Hematopoietic multipotent progenitor cell treated with erythropoietin and hydrocortisone succinate and interleukin-3 and kit ligand, for 17 days (in vitro differentiated cells): Measurements from ENCODE around the gene IL13RA1.
"Not testable (repeated sequence)": the region's sequence is repeated elsewhere in the genome, so short reads cannot be mapped to it uniquely, and the experiment has no call there.

Experiments used
- DNase-seq: peaks from one replicate; pipeline ENCODE4 v3.0.0-alpha.2; 2015; ENCODE audit warnings: low spot score

The IL13RA1 gene

GRCh38 chrX:118729042-118729652 is 1.7 kb downstream of the IL13RA1 start:
- no peak for DNase-seq

- no peak for DNase-seq
These were observed 3.3 kb downstream of the IL13RA1 start for GRCh38 chrX:118730500-118731247.

DNA sequence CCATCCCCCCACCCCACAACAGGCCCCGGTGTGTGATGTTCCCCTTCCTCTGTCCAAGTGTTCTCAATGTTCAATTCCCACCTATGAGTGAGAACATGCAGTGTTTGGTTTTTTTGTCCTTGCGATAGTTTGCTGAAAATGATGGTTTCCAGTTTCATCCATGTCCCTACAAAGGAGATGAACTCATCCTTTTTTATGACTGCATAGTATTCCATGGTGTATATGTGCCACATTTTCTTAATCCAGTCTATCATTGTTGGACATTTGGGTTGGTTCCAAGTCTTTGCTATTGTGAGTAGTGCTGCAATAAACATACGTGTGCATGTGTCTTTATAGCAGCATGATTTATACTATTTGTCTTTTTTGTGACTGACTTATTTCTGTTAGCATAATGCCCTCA is 5.1 kb downstream of the IL13RA1 start:
- not testable (repeated sequence) for DNase-seq

DNA sequence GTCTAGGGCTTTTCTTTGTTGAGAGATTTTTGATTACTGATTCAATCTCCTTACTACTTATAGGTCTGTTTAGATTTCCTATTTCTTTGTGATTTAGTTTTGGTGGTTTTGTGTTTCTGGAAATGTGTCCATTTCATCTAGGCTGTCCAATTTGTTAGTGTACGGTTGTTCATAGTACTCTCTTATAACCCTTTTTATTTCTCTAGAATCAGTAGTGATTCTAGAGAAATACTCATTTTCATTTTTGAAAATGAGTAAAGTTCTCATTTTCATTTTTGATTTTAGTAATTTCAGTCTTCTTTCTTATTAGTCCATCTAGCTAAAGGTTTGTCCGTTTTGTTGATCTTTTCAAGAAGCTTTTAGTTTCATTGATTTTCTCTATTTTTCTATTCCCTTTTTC is 7.5 kb downstream of the IL13RA1 start:
- DNase-seq, result no peak

- DNase-seq, result no peak
These were observed 9.1 kb downstream of the IL13RA1 start for GRCh38 chrX:118736394-118737010.

GRCh38 chrX:118739577-118739976 is 12.2 kb downstream of the IL13RA1 start:
- DNase-seq, result no peak

DNA sequence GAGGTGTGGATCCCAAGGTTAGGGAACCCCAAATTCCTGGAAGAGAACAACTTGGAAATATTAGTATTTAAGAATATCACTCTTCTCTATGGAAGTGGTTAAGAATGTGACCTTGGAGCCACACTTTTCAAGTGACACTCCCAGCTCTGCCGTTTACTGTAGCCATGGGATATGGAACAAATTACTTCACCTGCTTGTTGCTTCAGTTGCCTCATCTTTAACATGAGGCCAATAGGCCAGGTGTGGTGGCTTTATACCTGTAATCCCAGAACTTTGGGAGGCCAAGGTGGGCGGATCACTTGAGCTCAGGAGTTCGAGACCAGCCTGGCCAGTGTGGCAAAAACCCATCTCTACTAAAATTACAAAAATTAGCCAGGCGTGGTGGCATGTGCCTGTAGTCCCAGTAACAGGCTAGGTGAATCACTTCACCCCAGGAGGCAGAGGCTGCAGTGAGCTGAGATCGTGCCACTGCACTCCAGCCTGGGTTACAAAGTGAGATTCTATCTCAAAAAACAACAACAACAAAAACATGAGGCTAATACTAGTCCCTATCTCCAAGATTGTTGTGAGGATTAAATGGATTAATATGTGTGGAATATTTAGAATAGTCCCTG is 13.0 kb downstream of the IL13RA1 start:
- DNase-seq, result no peak

- DNase-seq, result no peak
These were observed 14.8 kb downstream of the IL13RA1 start for GRCh38 chrX:118742176-118742575.

DNA sequence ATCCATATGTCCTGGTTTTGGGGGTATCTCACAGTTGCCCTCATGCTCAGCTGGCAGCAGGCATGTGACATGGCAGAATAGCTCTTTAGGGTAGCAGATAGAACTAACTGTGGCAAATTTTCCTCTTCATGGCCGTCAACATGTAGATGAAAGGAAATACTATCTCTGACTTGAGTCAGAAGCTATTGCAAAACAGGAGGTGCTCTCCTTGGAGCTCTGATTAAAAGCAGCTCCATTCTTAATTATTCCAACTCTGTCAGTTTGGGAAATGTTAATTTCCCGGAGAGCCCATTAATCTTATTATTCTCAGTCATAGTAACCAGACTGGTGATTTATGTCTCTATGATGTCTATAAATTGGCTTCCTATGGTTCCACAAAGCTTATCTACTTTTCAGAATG is 18.2 kb downstream of the IL13RA1 start:
- no peak for DNase-seq

GRCh38 chrX:118751950-118752783 is 24.8 kb downstream of the IL13RA1 start:
- DNase-seq, result no peak

- DNase-seq, result no peak
These were observed 28.2 kb downstream of the IL13RA1 start for GRCh38 chrX:118755633-118756032.

- no peak for DNase-seq
These were observed 28.7 kb downstream of the IL13RA1 start for GRCh38 chrX:118756101-118756500.

DNA sequence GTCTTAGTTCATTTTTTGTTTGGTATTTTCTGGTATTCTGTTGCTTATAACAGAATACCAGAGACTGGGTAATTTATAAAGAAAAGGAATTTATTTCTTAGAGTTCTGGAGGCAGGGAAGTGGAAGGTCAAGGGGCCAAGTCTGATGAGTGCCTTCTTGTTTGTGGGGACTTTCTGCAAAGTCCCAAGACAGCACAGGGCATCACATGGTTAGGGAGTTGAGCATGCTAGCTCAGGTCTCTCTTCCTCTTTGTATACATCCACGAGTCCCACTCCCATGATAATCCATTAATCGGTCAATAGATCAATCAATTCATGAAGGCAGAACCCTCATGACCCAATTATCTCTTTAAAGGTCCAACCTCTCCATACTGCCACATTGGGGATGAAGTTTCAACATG is 31.1 kb downstream of the IL13RA1 start:
- no peak for DNase-seq

GRCh38 chrX:118760025-118760424 is 32.6 kb downstream of the IL13RA1 start:
- no peak for DNase-seq

DNA sequence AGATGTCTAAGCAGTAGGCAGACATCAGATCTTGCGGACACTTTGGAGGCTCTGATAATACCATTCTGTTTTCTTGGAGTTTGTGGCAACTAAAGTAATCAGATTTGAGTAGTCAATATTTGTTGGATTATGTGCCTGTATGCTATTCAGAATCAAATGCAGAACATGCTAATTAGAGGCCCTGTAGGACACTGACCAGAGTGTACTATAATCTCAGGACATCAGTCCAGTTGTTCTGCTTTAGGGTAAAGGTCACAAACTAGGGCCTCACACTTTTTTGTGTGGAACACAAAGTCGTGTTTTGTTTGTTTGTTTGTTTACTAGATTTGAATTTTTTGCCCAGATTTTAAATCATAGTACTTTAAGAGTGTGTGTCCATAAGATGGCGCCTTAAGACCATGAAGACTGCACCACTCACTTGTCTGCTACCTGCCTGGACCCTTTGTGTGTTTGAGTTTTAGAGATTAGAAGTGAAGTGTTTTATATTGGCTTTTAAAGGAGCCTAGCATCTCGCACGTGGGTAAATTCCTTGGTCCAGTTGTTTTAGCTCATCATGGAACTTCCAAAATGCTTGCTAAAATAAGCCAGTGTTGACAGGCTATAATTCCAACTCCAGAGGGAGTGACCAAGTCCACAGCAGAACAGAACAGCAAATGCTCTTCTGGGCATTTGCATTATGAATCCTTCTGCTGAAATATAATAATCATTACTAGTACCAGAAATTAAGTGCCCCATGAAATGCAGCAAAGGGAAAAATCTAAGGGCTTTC is 34.7 kb downstream of the IL13RA1 start:
- no peak for DNase-seq

DNA sequence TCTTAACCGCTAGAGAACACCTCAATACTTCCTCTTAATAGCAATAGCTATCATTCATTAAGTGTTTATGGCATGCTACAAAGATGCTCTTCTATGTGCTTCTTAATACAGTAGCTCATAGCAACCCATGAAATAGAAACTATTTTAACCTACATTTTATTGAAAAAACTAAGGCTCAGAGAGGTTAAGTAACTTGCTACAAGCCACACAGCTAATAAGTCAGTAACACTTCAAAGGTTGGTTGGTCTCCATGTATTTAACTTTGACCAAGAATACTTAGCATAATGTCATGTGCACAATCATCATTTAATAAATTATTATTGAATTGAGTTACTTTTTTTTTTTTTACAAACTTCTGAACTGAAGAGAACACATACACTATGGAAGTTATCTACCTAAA is 36.1 kb downstream of the IL13RA1 start:
- no peak for DNase-seq

- DNase-seq, result no peak
These were observed 36.7 kb downstream of the IL13RA1 start for GRCh38 chrX:118764122-118764521.

DNA sequence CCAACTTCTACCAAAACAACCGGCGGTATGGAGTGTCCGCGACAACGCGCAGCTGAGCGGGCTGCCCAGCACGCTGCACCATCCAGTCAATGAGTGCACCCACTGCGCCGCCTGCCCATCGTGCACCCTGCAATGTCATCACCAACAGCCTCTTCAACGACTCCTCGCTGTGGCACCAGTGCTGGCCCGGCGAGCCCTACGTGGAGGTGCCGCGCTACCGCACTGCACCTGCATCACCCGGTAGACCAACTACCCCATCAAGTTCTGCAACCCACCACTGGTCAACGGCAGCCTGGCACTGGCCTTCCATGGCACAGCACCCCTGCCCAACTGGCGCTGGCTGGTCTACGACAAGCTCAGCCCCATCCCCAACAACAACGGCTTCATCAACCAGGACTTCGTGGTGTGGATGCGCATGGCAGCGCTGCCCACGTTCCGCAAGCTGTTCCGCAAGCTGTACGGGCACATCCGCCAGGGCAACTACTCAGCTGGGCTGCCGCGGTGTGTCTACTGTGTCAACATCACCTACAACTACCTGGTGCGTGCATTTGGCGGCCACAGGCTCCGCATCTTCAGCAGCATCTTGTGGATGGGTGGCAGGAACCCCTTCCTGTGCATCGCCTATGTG is 42.8 kb downstream of the IL13RA1 start:
- no peak for DNase-seq

GRCh38 chrX:118772051-118772450 is 44.6 kb downstream of the IL13RA1 start:
- DNase-seq, result no peak

DNA sequence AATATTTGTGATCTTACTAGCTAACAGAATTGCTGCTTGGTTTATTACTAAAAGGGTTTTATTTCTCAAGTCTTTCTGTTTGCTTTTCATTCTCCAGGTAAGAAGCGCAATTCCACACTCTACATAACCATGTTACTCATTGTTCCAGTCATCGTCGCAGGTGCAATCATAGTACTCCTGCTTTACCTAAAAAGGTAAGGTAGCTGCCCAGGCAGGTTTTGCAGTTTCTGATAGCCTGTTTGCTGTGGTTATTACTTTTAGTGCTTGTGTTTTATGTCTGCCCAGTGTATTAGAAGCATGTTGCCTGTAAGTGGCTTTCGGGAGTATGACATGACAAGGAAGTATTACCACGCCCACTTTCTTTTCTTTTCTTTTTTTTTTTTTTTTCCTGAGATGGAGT is 46.4 kb downstream of the IL13RA1 start:
- DNase-seq, result no peak

DNA sequence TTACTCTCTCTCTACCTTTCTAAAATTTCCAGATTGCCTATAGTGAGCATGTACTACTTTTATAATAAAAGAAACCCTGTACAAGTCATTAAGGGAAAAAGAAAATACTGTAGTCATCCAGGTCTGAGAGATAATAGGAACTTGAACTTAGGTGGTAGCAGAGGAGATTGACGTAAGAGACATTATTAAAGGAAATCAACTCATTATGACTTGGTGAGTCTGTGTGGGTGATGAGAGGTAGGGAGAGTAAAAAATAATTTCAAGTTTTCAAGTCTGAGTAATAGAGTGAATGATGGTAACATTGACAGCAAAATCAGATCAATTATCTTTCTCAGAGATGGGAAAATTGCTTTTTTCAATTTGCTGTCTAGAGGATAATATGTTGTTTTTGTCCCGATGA is 52.2 kb downstream of the IL13RA1 start:
- no peak for DNase-seq
